ENCODE results near the gene MS4A6E.

The MS4A6E gene

GRCh38 chr11:60314635-60315321 lies 12.3 kb upstream of the MS4A6E start:
- Mint-ChIP-seq H3K27ac (no peak overlapping the region), H3K4me3 (no peak overlapping the region), H3K27me3 (peaks cover 12 to 26% of the 10 kb centered on the region in 2 donors), H3K36me3 (ENCODE audit: insufficient read depth) (no peaks in the 10 kb centered on the region), H3K4me1 (ENCODE audit: low read depth in 2 of 2) (no peaks in the 10 kb centered on the region), H3K9me3 (peaks cover 7 to 10% of the 10 kb centered on the region in 2 donors)
- DNase-seq (no peak), ATAC-seq (replicated peaks) (no peak)

GRCh38 chr11:60315871-60316270 lies 11.2 kb upstream of the MS4A6E start:
- no peak for DNase-seq
- H3K4me3 Mint-ChIP-seq: no peak overlapping the region
- no peak for ATAC-seq (replicated peaks)
- H3K4me1 Mint-ChIP-seq (ENCODE audit: low read depth in 2 of 2): no peaks in the 10 kb centered on the region
- no peak overlapping the region for H3K27ac Mint-ChIP-seq
- peaks cover 4% of the 10 kb centered on the region for H3K36me3 Mint-ChIP-seq (ENCODE audit: insufficient read depth)
- peaks cover 18 to 26% of the 10 kb centered on the region in 2 donors for H3K27me3 Mint-ChIP-seq
- peaks cover 10 to 19% of the 10 kb centered on the region in 2 donors for H3K9me3 Mint-ChIP-seq

GRCh38 chr11:60316317-60316716 lies 10.7 kb upstream of the MS4A6E start:
- Mint-ChIP-seq H3K9me3 (peaks cover 10 to 24% of the 10 kb centered on the region in 2 donors), H3K27me3 (peaks cover 22 to 26% of the 10 kb centered on the region in 2 donors), H3K4me3 (no peak overlapping the region), H3K36me3 (ENCODE audit: insufficient read depth) (peaks cover 4% of the 10 kb centered on the region), H3K27ac (no peak overlapping the region), H3K4me1 (ENCODE audit: low read depth in 2 of 2) (no peaks in the 10 kb centered on the region)
- ATAC-seq (replicated peaks) (no peak), DNase-seq (no peak)

GRCh38 chr11:60318726-60319125 lies 8.3 kb upstream of the MS4A6E start:
- H3K27ac Mint-ChIP-seq: no peak overlapping the region
- H3K4me3 Mint-ChIP-seq: no peak overlapping the region
- H3K36me3 Mint-ChIP-seq (ENCODE audit: insufficient read depth): peaks cover 4% of the 10 kb centered on the region
- no peaks in the 10 kb centered on the region for H3K4me1 Mint-ChIP-seq (ENCODE audit: low read depth in 2 of 2)
- ATAC-seq (replicated peaks): no peak
- H3K9me3 Mint-ChIP-seq: peaks cover 10 to 24% of the 10 kb centered on the region in 2 donors
- peaks cover 22 to 38% of the 10 kb centered on the region in 2 donors for H3K27me3 Mint-ChIP-seq
- DNase-seq: no peak

GRCh38 chr11:60321051-60321450 lies 6.0 kb upstream of the MS4A6E start:
- Mint-ChIP-seq H3K27me3 (peaks cover 22 to 40% of the 10 kb centered on the region in 2 donors), H3K4me3 (no peak overlapping the region), H3K9me3 (peaks cover 10 to 24% of the 10 kb centered on the region in 2 donors), H3K36me3 (ENCODE audit: insufficient read depth) (peaks cover 4% of the 10 kb centered on the region), H3K27ac (no peak overlapping the region), H3K4me1 (ENCODE audit: low read depth in 2 of 2) (no peaks in the 10 kb centered on the region)
- DNase-seq (no peak), ATAC-seq (replicated peaks) (no peak)

- H3K27ac Mint-ChIP-seq: no peak overlapping the region
- H3K4me1 Mint-ChIP-seq (ENCODE audit: low read depth in 2 of 2): no peaks in the 10 kb centered on the region
These were observed 1.4 kb downstream of the MS4A6E start for GRCh38 chr11:60328460-60328859.

GRCh38 chr11:60332846-60333245 lies 5.8 kb downstream of the MS4A6E start:
- no peak for ATAC-seq (replicated peaks)
- no peaks in the 10 kb centered on the region for H3K9me3 Mint-ChIP-seq
- no peaks in the 10 kb centered on the region for H3K4me1 Mint-ChIP-seq (ENCODE audit: low read depth in 2 of 2)

More at GRCh38 chr11:60328460-60328859, 1.4 kb downstream of the MS4A6E start:
- Mint-ChIP-seq H3K27me3 (peaks cover 13 to 14% of the 10 kb centered on the region in 2 donors), H3K36me3 (ENCODE audit: insufficient read depth) (no peaks in the 10 kb centered on the region), H3K4me3 (no peak overlapping the region), H3K9me3 (no peaks in the 10 kb centered on the region)
- ATAC-seq (replicated peaks) (no peak), DNase-seq (no peak)

GRCh38 chr11:60334005-60334620 lies 7.1 kb downstream of the MS4A6E start:
- ATAC-seq (replicated peaks) (peak; percentile 36), DNase-seq (peak; percentile 46 to 68 (median 53))
- H3K27ac Mint-ChIP-seq: no peak overlapping the region
- peaks cover 25 to 38% of the 10 kb centered on the region in 2 donors for H3K27me3 Mint-ChIP-seq
- no peak overlapping the region for H3K4me3 Mint-ChIP-seq
- no peaks in the 10 kb centered on the region for H3K9me3 Mint-ChIP-seq
- no peaks in the 10 kb centered on the region for H3K4me1 Mint-ChIP-seq (ENCODE audit: low read depth in 2 of 2)
- no peaks in the 10 kb centered on the region for H3K36me3 Mint-ChIP-seq (ENCODE audit: insufficient read depth)

More at GRCh38 chr11:60332846-60333245, 5.8 kb downstream of the MS4A6E start:
- H3K36me3 Mint-ChIP-seq (ENCODE audit: insufficient read depth): no peaks in the 10 kb centered on the region
- no peak overlapping the region for H3K27ac Mint-ChIP-seq
- no peak for DNase-seq
- H3K4me3 Mint-ChIP-seq: no peak overlapping the region
- H3K27me3 Mint-ChIP-seq: peaks cover 19 to 31% of the 10 kb centered on the region in 2 donors

GRCh38 chr11:60336767-60337391 lies 9.8 kb downstream of the MS4A6E start:
- H3K27me3 Mint-ChIP-seq: peaks cover 30 to 38% of the 10 kb centered on the region in 2 donors
- DNase-seq (no peak), ATAC-seq (replicated peaks) (no peak)
- no peaks in the 10 kb centered on the region for H3K36me3 Mint-ChIP-seq (ENCODE audit: insufficient read depth)
- no peaks in the 10 kb centered on the region for H3K4me1 Mint-ChIP-seq (ENCODE audit: low read depth in 2 of 2)
- no peak overlapping the region for H3K4me3 Mint-ChIP-seq
- no peak overlapping the region for H3K27ac Mint-ChIP-seq
- no peaks in the 10 kb centered on the region for H3K9me3 Mint-ChIP-seq

GRCh38 chr11:60338053-60338452 lies 11.0 kb downstream of the MS4A6E start:
- ATAC-seq (replicated peaks) (no peak), DNase-seq (no peak)
- no peaks in the 10 kb centered on the region for H3K4me1 Mint-ChIP-seq (ENCODE audit: low read depth in 2 of 2)
- no peaks in the 10 kb centered on the region for H3K36me3 Mint-ChIP-seq (ENCODE audit: insufficient read depth)
- no peaks in the 10 kb centered on the region for H3K9me3 Mint-ChIP-seq
- H3K4me3 Mint-ChIP-seq: no peak overlapping the region
- H3K27me3 Mint-ChIP-seq: peaks cover 27 to 33% of the 10 kb centered on the region in 2 donors
- H3K27ac Mint-ChIP-seq: no peak overlapping the region

- DNase-seq: no peak
- Mint-ChIP-seq H3K27me3 (peaks cover 20 to 32% of the 10 kb centered on the region in 2 donors), H3K4me1 (ENCODE audit: low read depth in 2 of 2) (no peaks in the 10 kb centered on the region)
These were observed 12.3 kb downstream of the MS4A6E start for GRCh38 chr11:60339356-60339755.

GRCh38 chr11:60343094-60343704 lies 16.1 kb downstream of the MS4A6E start:
- H3K27me3 Mint-ChIP-seq: peaks cover 25 to 36% of the 10 kb centered on the region in 2 donors
- H3K9me3 Mint-ChIP-seq: no peaks in the 10 kb centered on the region
- H3K27ac Mint-ChIP-seq: no peak overlapping the region
- ATAC-seq (replicated peaks) (no peak), DNase-seq (no peak)
- no peaks in the 10 kb centered on the region for H3K36me3 Mint-ChIP-seq (ENCODE audit: insufficient read depth)
- no peak overlapping the region for H3K4me3 Mint-ChIP-seq
- H3K4me1 Mint-ChIP-seq (ENCODE audit: low read depth in 2 of 2): no peaks in the 10 kb centered on the region

More at GRCh38 chr11:60339356-60339755, 12.3 kb downstream of the MS4A6E start:
- Mint-ChIP-seq H3K9me3 (no peaks in the 10 kb centered on the region), H3K27ac (no peak overlapping the region), H3K4me3 (no peak overlapping the region), H3K36me3 (ENCODE audit: insufficient read depth) (no peaks in the 10 kb centered on the region)
- ATAC-seq (replicated peaks): no peak

GRCh38 chr11:60344146-60344545 lies 17.1 kb downstream of the MS4A6E start:
- Mint-ChIP-seq H3K27me3 (peaks cover 31 to 39% of the 10 kb centered on the region in 2 donors), H3K4me3 (no peak overlapping the region), H3K9me3 (no peaks in the 10 kb centered on the region), H3K36me3 (ENCODE audit: insufficient read depth) (no peaks in the 10 kb centered on the region), H3K27ac (no peak overlapping the region), H3K4me1 (ENCODE audit: low read depth in 2 of 2) (no peaks in the 10 kb centered on the region)
- ATAC-seq (replicated peaks): no peak
- DNase-seq: no peak
